Left forelimb (tissue), 1 donor: Measurements from ENCODE around the gene LZTR1.
"Not testable (repeated sequence)": the region's sequence is repeated elsewhere in the genome, so short reads cannot be mapped to it uniquely, and the experiment has no call there.

Experiments
- DNase-seq: peaks from one replicate; pipeline ENCODE4 v3.0.0-alpha.2; 2018; ENCODE audit warnings: low spot score

The LZTR1 gene

DNA sequence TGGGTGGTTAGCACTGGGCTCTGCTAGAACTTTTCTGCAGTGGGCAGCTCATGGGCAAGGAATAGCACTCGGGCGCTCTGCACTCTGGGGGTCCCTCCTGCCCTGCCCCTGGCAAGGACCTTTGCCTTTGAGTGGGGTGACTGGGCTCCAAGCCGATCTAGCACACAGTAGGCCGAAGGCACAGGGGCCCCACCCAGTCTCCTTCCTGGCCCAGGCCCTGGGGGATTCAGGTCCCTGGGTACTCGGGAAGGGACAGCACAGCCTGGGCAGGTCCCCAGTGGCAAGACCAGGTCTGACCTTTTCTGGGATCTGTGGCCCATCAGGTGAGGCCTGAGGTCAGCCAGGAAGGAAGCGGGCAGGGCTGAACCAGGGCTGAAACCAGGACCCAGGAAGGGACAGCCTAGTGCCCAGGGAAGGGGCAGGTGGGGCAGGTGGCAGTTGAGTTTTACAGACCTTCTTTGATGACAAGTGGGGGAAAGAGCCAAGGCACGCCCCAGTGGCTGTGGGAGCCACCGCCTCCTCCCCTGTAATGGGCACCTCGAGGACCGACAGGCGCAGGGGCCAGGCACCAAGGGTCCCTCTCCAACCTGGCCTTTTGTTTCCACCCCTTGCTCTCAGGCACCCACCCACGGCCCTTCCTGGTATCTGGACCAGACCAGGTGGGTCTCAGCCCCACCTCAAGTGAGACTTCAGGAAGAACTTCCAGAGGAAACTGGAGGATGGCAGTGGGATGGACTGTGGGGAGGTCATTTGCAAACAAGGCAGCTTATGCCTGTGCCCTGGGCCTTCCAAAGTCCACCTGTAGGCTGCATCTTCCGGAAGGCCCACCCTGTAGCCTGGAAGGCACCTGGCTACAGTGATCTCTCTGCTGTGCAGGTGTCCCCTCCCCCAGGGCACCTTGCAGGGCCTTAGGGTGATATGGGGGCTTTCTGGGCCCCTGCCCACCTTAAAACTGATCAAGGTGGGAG lies 15.9 kb upstream of the LZTR1 start:
- no peak for DNase-seq

- no peak for DNase-seq
Observed at GRCh38 chr22:20966883-20967696, 15.0 kb upstream of the LZTR1 start, which contains the start of gene AIFM3. Gene AIFM3 (plus strand): TSS chr22:20967255. CDS start chr22:20967945, 690 bp downstream.

DNA sequence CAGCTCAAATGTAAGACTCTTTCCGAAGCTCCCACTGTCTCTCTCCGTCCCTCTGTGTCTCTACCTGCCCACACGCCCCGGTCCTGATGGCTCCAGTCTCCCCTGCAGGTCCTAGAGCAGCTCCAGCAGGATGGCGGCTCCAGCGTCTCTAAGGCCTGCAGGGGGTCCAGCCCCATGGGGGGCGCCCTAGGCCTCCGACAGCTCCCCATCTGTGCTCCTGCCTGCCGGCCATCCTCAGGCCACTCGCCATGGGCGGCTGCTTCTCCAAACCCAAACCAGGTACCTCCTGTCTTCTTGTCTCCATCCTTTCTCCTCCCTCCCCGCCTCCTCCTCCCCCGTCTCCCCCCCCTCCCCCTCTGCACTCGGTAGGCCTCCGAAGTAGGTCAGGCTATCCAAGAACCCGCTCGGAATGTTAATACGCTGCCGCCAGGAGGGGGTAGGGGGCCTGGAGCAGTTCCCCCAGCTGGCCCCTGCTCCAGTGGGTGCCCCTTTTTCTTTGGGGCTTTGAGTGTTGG lies 14.3 kb upstream of the LZTR1 start:
- no peak for DNase-seq

GRCh38 chr22:20968281-20968977 lies 13.7 kb upstream of the LZTR1 start:
- DNase-seq, result no peak

- DNase-seq, result no peak
Observed at GRCh38 chr22:20970939-20971657, 11.0 kb upstream of the LZTR1 start.

DNA sequence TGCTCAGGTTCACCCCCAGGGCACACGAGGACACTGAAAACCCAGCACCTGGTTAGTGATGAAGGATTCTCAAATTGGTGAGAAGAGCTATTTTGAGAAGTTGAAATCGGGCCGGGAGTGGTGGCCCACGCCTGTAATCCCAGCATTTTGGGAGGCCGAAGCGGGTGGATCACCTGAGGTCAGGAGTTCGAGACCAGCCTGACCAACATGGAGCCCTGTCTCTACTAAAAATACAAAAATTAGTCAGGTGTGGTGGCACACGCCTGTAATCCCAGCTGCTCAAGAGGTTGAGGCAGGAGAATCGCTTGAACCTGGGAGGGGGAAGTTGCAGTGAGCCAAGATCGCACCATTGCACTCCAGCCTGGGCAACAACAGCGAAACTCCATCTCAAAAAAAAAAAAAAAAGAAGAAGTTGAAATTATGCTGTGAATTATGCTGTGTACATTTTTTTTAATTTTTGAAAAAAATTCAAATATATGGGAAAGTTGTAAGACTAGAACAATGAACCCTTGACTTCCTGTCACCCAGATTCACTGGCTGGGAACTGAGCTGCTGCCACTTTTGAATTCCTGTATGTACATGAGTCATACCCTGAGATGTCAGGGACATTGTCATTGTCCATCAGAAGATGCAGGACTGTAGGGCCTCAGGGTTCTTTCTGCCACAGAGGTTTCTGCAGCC lies 9.9 kb upstream of the LZTR1 start:
- DNase-seq, result not testable (repeated sequence)

GRCh38 chr22:20972933-20973577 lies 9.0 kb upstream of the LZTR1 start:
- DNase-seq, result no peak

DNA sequence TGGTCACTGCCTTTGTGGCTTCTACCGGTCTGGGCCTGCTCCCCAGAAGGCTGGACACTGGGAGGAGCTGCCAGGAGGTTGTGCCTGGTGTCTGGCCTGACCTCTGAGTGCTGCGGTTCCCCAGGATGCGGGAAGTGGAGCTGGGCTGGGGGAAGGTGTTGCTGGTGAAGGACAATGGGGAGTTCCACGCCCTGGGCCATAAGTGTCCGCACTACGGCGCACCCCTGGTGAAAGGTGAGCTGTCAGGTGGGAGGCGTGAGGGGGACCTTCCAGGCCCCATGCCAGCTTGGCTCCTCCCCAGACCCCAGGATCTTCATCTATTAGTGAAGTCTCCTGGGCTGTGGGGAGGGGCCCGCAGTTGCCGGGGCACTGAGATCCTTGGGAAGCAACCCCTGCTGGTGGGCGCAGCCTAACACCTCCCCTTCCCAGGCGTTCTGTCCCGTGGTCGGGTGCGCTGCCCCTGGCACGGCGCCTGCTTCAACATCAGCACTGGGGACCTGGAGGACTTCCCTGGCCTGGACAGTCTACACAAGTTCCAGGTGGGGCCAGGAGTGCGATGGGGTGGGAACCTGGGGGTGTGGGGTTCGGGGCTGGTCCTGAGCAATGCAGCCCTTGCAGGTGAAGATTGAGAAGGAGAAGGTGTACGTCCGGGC lies 8.3 kb upstream of the LZTR1 start:
- no peak for DNase-seq

DNA sequence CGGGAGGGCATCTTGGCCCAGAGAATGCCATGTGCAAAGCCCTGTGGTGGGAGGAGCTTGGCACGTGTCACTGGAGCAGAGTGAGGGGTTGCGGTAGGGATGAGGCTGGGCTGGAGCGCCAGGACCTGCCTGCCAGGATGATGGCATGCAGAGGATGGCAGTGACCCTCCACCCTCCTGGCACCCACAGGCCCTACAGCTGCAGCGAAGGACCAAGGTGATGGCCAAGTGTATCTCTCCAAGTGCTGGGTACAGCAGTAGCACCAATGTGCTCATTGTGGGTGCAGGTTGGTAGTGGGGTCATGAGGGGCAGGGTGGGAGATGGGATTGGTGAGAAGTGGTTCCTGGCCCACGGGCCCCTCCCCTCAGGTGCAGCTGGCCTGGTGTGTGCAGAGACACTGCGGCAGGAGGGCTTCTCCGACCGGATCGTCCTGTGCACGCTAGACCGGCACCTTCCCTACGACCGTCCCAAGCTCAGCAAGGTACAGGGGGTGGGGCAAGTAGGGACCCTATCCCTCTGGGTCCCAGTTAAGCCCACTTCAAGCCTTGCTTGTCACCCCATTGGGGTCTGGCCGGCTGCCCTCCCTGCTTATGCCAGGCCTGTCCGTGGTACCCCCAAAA lies 7.7 kb upstream of the LZTR1 start:
- DNase-seq, result no peak

GRCh38 chr22:20975541-20976290 lies 6.4 kb upstream of the LZTR1 start:
- no peak for DNase-seq

- no peak for DNase-seq
Observed at GRCh38 chr22:20976291-20976877, 5.7 kb upstream of the LZTR1 start.

DNA sequence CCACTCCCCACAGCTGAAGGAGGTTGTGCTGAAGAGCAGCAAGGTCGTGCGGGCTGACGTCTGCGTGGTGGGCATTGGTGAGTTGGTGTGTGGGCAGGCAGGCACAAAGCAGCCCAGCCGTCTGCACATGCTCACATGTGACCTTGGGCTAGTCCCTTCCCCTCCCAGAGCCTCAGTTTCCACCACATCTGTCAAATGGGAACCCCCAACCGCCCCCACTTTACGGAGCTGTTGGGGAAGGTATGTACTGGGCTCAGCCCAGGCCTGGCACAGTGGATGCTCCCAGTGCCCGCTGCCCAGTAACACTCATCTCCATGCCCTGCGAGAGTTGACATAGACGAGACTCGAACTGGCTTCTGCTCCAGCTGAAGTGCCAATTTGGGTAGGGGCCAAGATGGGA lies 5.1 kb upstream of the LZTR1 start:
- no peak for DNase-seq

- DNase-seq, result no peak
Observed at GRCh38 chr22:20977516-20978170, 4.5 kb upstream of the LZTR1 start.

GRCh38 chr22:20978419-20978818 lies 3.7 kb upstream of the LZTR1 start:
- DNase-seq, result no peak

- no peak for DNase-seq
Observed at GRCh38 chr22:20979243-20979809, 2.8 kb upstream of the LZTR1 start.

DNA sequence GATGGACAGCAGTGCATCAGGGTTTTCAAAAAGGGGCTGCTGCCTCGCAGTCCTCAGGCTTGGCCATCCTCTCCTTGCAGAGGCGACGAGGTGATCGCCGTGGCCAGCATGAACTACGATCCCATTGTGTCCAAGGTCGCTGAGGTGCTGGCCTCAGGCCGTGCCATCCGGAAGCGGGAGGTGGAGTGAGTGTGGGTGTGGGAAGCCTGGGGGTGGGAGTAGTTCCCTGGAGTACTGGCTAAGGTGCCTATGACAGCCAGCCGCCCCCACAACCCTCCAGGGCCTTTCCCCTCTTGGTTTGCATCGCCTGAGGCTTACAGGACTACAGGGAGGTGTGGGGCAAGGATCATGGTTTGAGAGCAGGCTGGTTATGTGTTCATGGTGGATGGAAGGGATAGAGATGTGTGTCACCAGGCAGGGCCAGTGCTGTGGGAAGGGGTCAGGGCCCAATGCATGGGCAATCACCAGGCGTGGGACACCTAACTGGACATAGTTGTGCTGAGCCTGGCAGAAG lies 2.1 kb upstream of the LZTR1 start:
- DNase-seq, result no peak

DNA sequence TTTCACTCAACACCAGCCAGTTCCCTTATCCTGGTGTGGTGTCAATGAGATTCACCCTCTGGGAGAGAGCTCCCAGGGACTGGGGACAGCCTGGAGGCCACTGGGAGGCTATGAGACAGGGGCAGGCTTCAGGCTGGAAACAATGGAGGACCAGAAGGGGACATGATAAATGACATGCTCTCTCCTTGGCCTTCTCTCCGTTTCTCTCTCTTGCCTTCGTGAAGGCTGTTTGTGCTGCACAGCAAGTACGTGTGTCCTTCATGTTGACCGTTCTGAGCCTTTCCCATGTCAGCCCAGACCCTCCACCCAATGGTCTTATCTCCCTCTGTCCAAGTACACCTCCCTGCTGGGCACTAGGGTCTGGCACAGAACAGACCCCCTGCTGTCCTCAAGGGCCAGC lies 1.6 kb upstream of the LZTR1 start:
- DNase-seq, result no peak
